ENCODE measurements around the gene IL1B.

IL1B gene

DNA sequence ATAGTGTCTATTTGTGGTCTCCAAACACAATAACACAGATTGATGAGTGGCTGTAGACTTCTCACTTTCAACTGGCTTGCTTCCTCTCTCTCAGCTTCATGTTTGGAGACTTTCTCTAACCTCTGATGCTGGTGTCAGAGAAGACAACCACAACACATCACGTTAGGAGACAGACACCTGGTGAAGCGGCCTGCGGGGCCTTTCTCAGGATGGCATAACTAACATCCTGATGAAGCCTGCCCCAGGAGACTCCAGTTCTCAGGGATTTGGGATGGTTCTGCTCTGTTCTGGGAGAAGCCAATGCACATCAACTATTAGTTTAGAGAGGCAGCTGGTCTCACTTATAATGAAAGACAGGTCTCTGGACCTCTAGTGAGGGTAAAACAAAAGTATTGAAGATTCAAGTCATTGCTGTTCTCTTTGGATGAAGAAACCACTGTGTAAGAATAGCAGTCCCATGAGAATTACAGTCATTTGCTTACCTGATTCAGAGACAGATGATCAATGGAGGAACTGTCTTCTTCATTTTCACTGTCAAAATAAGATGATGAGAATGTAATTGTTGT is 54.3 kb downstream of the IL1B start:
- ATAC-seq = peak; percentile 32

More for the DNA sequence above, 54.3 kb downstream of the IL1B start:
- no peak for DNase-seq

All from stimulated activated naive CD8-positive, alpha-beta T cell treated with anti-CD3 and anti-CD28 coated beads, Interleukin-15, Interleukin-2, amounts not matched to agents 100 U/mL and 50 U/mL, for 24 hours (primary cell).